H9 (cell line): Measurements from ENCODE around the gene NOP56. TPM values are rescaled to one million over a fixed set of nuclear protein-coding genes. Genes with fewer than 3 reads are reported as not detected.

Experiments used
- DNase-seq: peaks from one replicate; pipeline ENCODE4 v3.0.0-alpha.2; 2017
- H2AFZ ChIP-seq: one replicate; pipeline ENCODE4 v1.6.1; 2013; ENCODE audit warnings: mild to moderate bottlenecking, low read length, control low read depth, moderate library complexity
- H2AK5ac ChIP-seq: 2 replicates; pipeline ENCODE4 v1.6.1; 2013; ENCODE audit warnings: low read length, control low read depth, mixed read lengths; ENCODE audit not compliant: insufficient read length
- H2BK120ac ChIP-seq: one replicate; pipeline ENCODE4 v1.6.1; 2013; ENCODE audit warnings: low read depth, mild to moderate bottlenecking, low read length, control low read depth, inconsistent platforms; ENCODE audit not compliant: poor library complexity, severe bottlenecking
- H2BK12ac ChIP-seq: 2 replicates; pipeline ENCODE4 v1.6.1; 2013; ENCODE audit warnings: low read length, control low read depth, mixed read lengths, low read depth; ENCODE audit not compliant: insufficient read length
- H2BK15ac ChIP-seq: 2 replicates; pipeline ENCODE4 v1.6.1; 2013; ENCODE audit warnings: low read depth, low read length, control low read depth
- H2BK20ac ChIP-seq: one replicate; pipeline ENCODE4 v1.6.1; 2013; ENCODE audit warnings: low read depth, mild to moderate bottlenecking, low read length, control low read depth, inconsistent platforms; ENCODE audit not compliant: poor library complexity, severe bottlenecking
- H2BK5ac ChIP-seq: 2 replicates; pipeline ENCODE4 v1.6.1; 2013; ENCODE audit warnings: low read length, control low read depth, mixed read lengths; ENCODE audit not compliant: insufficient read length
- H3K14ac ChIP-seq: 2 replicates; pipeline ENCODE4 v1.6.1; 2013; ENCODE audit warnings: low read length, control low read depth; ENCODE audit not compliant: insufficient read depth
- H3K18ac ChIP-seq: 2 replicates; pipeline ENCODE4 v1.6.1; 2013; ENCODE audit warnings: low read depth, mild to moderate bottlenecking, mixed read lengths, low read length, control low read depth; ENCODE audit not compliant: insufficient read length
- H3K23ac ChIP-seq: 2 replicates; pipeline ENCODE4 v1.6.1; 2013; ENCODE audit warnings: low read length, control low read depth, mixed read lengths, low read depth; ENCODE audit not compliant: insufficient read length
- H3K23me2 ChIP-seq: 2 replicates; pipeline ENCODE4 v1.6.1; 2013; ENCODE audit warnings: low read depth, mild to moderate bottlenecking, mixed read lengths, low read length, control low read depth; ENCODE audit not compliant: insufficient read length, poor library complexity, severe bottlenecking
- H3K27ac ChIP-seq: 2 replicates; pipeline ENCODE4 v1.5.1; 2013; ENCODE audit warnings: low read length, control low read depth, mixed read lengths, low read depth; ENCODE audit not compliant: insufficient read length
- H3K27me3 ChIP-seq: 2 replicates; pipeline ENCODE4 v1.6.1; 2013; ENCODE audit warnings: low read length, control low read depth, inconsistent platforms; ENCODE audit not compliant: insufficient read depth
- H3K4ac ChIP-seq: 2 replicates; pipeline ENCODE4 v1.6.1; 2013; ENCODE audit warnings: low read depth, mild to moderate bottlenecking, control low read depth, inconsistent platforms, low read length, moderate library complexity
- H3K4me1 ChIP-seq: 2 replicates; pipeline ENCODE4 v1.6.1; 2013; ENCODE audit warnings: low read length, control low read depth, inconsistent platforms; ENCODE audit not compliant: insufficient read depth
- H3K4me2 ChIP-seq: 2 replicates; pipeline ENCODE4 v1.6.1; 2013; ENCODE audit warnings: low read length, control low read depth, mixed read lengths; ENCODE audit not compliant: insufficient read length, insufficient read depth
- H3K56ac ChIP-seq: 2 replicates; pipeline ENCODE4 v1.6.1; 2013; ENCODE audit warnings: low read depth, mild to moderate bottlenecking, mixed read lengths, low read length, control low read depth; ENCODE audit not compliant: insufficient read length
- H3K79me1 ChIP-seq: 2 replicates; pipeline ENCODE4 v1.6.1; 2013; ENCODE audit warnings: low read depth, mild to moderate bottlenecking, moderate library complexity, low read length, control low read depth, inconsistent platforms; ENCODE audit not compliant: insufficient read depth, poor library complexity, severe bottlenecking
- H3K79me2 ChIP-seq: 2 replicates; pipeline ENCODE4 v1.6.1; 2013; ENCODE audit warnings: low read length, control low read depth, inconsistent platforms; ENCODE audit not compliant: insufficient read depth
- H3K9ac ChIP-seq: 2 replicates; pipeline ENCODE4 v1.6.1; 2013; ENCODE audit warnings: low read length, control low read depth, mixed read lengths; ENCODE audit not compliant: insufficient read length; ENCODE audit errors: extremely low read depth
- H3K9me3 ChIP-seq: one replicate; pipeline ENCODE4 v1.6.1; 2013; ENCODE audit warnings: low read depth, low read length, inconsistent platforms; ENCODE audit not compliant: control insufficient read depth
- H3T11ph ChIP-seq: one replicate; pipeline ENCODE4 v1.6.1; 2013; ENCODE audit warnings: mild to moderate bottlenecking, low read length, control low read depth, inconsistent platforms
- H4K20me1 ChIP-seq: one replicate; pipeline ENCODE4 v1.6.1; 2013; ENCODE audit not compliant: control insufficient read depth, insufficient read length, insufficient read depth
- H4K5ac ChIP-seq: 2 replicates; pipeline ENCODE4 v1.6.1; 2013; ENCODE audit warnings: low read depth, mild to moderate bottlenecking, mixed read lengths, low read length, control low read depth; ENCODE audit not compliant: insufficient read length
- H4K8ac ChIP-seq: replicated peaks from 2 replicates; pipeline ENCODE4 v1.6.1; 2013; ENCODE audit warnings: low read length, control low read depth, mixed read lengths, low read depth; ENCODE audit not compliant: insufficient read length
- H4K91ac ChIP-seq: 2 replicates; pipeline ENCODE4 v1.6.1; 2013; ENCODE audit warnings: low read depth, mild to moderate bottlenecking, moderate library complexity, mixed read lengths, low read length, control low read depth; ENCODE audit not compliant: insufficient read length
- H3K27ac Mint-ChIP-seq, 3 experiments: 2 replicates in 2 of 3; 3 replicates in 1 of 3; pipeline ENCODE4 v1.8.0; 2020 to 2021; ENCODE audit warnings: mixed read lengths in 3 of 3, mild to moderate bottlenecking in 1 of 3, moderate library complexity in 1 of 3
- H3K27me3 Mint-ChIP-seq: 2 replicates; pipeline ENCODE4 v1.8.0; 2021; ENCODE audit warnings: low read depth, mild to moderate bottlenecking, moderate library complexity, mixed read lengths
- H3K36me3 Mint-ChIP-seq, 3 experiments: 2 replicates in 2 of 3; 3 replicates in 1 of 3; pipeline ENCODE4 v1.8.0; 2020 to 2021; ENCODE audit warnings: low read depth in 3 of 3, mixed read lengths in 3 of 3; ENCODE audit not compliant: insufficient read depth in 1 of 3
- H3K4me1 Mint-ChIP-seq, 2 experiments: 2 replicates each; pipeline ENCODE4 v1.8.0; 2020; ENCODE audit warnings: mixed read lengths in 2 of 2
- H3K4me3 Mint-ChIP-seq, 2 experiments: 2 replicates in 1 of 2; 3 replicates in 1 of 2; pipeline ENCODE4 v1.8.0; 2020 to 2021; ENCODE audit warnings: mild to moderate bottlenecking in 2 of 2, mixed read lengths in 2 of 2, moderate library complexity in 1 of 2
- H3K9me3 Mint-ChIP-seq, 2 experiments: 2 replicates in 1 of 2; 3 replicates in 1 of 2; pipeline ENCODE4 v1.8.0; 2020; ENCODE audit warnings: mild to moderate bottlenecking in 2 of 2, mixed read lengths in 2 of 2, moderate library complexity in 1 of 2
- CTCF ChIP-seq: fragments of 200-600 bp; sonication (generic); conservative IDR thresholded peaks from 3 replicates; pipeline ENCODE4 v1.8.0; 2021; ENCODE audit warnings: antibody characterized with exemption, mild to moderate bottlenecking
- whole genome bisulfite sequencing: extraction: QIAGEN DNeasy Blood & Tissue Kit; methylation state at CpG from one replicate; pipeline ENCODE4 v1.1.7; 2013; ENCODE audit warnings: missing lambda C conversion rate, low lambda C conversion rate, mixed read lengths; ENCODE audit not compliant: insufficient read length; ENCODE audit errors: extremely low coverage; 5-methylcytosine and 5-hydroxymethylcytosine counted together
- total RNA-seq: library from RNA; stranded (reverse); gene quantifications from 2 replicates; pipeline ENCODE4 v1.2.1, GENCODE V29; 2021

NOP56 gene
- total RNA-seq, 1 experiment from 2014 or later: 774 TPM

- whole genome bisulfite sequencing: no CpG with 5 or more reads among the region's 3 CpGs
- Mint-ChIP-seq H3K4me3 (no peak overlapping the region), H3K9me3 (peaks cover 9% of the 10 kb centered on the region in 2 experiments)
These were observed 40.4 kb upstream of the NOP56 start for GRCh38 chr20:2612073-2612472.

More at GRCh38 chr20:2612073-2612472, 40.4 kb upstream of the NOP56 start:
- H2AFZ ChIP-seq: no peak overlapping the region
- H3T11ph ChIP-seq: no peak overlapping the region
- Mint-ChIP-seq H3K27me3 (peaks cover 40% of the 10 kb centered on the region), H3K36me3 (peaks cover 0 to 5% (median 0%) of the 10 kb centered on the region in 3 experiments; a peak in 2 of 7 replicates), H3K27ac (no peak overlapping the region), H3K4me1 (no peaks in the 10 kb centered on the region)
- no peak overlapping the region for H3K56ac ChIP-seq
- H3K4me2 ChIP-seq: no peak overlapping the region
- no peak overlapping the region for H2BK120ac ChIP-seq
- H3K4me1 ChIP-seq: no peaks in the 10 kb centered on the region
- TF ChIP-seq CTCF: no peak
- no peak overlapping the region for H3K27ac ChIP-seq
- no peaks in the 10 kb centered on the region for H3K23me2 ChIP-seq
- DNase-seq: no peak
- no peak overlapping the region for H4K5ac ChIP-seq
- no peak overlapping the region for H2BK5ac ChIP-seq
- no peaks in the 10 kb centered on the region for H3K27me3 ChIP-seq
- no peak overlapping the region for H3K23ac ChIP-seq
- no peak overlapping the region for H2BK15ac ChIP-seq
- no peak overlapping the region for H2BK12ac ChIP-seq
- no peak overlapping the region for H4K91ac ChIP-seq
- no peak overlapping the region for H2AK5ac ChIP-seq
- H3K18ac ChIP-seq: no peak overlapping the region
- no peaks in the 10 kb centered on the region for H3K79me1 ChIP-seq
- H4K20me1 ChIP-seq: no peaks in the 10 kb centered on the region
- H3K9ac ChIP-seq: no peak overlapping the region
- no peak overlapping the region for H3K4ac ChIP-seq
- H2BK20ac ChIP-seq: no peak overlapping the region
- H3K9me3 ChIP-seq: peaks cover 4% of the 10 kb centered on the region
- H4K8ac ChIP-seq: no peak overlapping the region
- no peaks in the 10 kb centered on the region for H3K79me2 ChIP-seq
- no peak overlapping the region for H3K14ac ChIP-seq
